Trophoblast cell (in vitro differentiated cells and primary cell): ENCODE data around the gene CHAF1A.

Experiments
- DNase-seq, 2 donors: peaks; one replicate each; pipeline ENCODE4 v3.0.0-alpha.2; 2016
- H2AFZ ChIP-seq: 2 replicates; pipeline ENCODE4 v1.6.1; 2013; ENCODE audit warnings: low read length, moderate library complexity, mild to moderate bottlenecking; ENCODE audit not compliant: insufficient read depth, poor library complexity
- H2AK5ac ChIP-seq: 2 replicates; pipeline ENCODE4 v1.6.1; 2013; ENCODE audit warnings: mild to moderate bottlenecking, low read length
- H2BK120ac ChIP-seq: 2 replicates; pipeline ENCODE4 v1.6.1; 2013; ENCODE audit warnings: low read length, mild to moderate bottlenecking, moderate library complexity; ENCODE audit not compliant: insufficient read depth, poor library complexity
- H2BK12ac ChIP-seq: 2 replicates; pipeline ENCODE4 v1.6.1; 2013; ENCODE audit warnings: mild to moderate bottlenecking, low read length, moderate library complexity
- H2BK5ac ChIP-seq: 2 replicates; pipeline ENCODE4 v1.6.1; 2013; ENCODE audit warnings: low read length, low read depth, moderate library complexity, mild to moderate bottlenecking; ENCODE audit not compliant: poor library complexity
- H3K14ac ChIP-seq: 2 replicates; pipeline ENCODE4 v1.6.1; 2013; ENCODE audit warnings: mild to moderate bottlenecking, low read length
- H3K18ac ChIP-seq: 2 replicates; pipeline ENCODE4 v1.6.1; 2013; ENCODE audit warnings: mild to moderate bottlenecking, low read length
- H3K23ac ChIP-seq: 2 replicates; pipeline ENCODE4 v1.6.1; 2013; ENCODE audit warnings: low read length
- H3K27ac ChIP-seq: 2 replicates; pipeline ENCODE4 v1.5.1; 2013; ENCODE audit warnings: low read depth, mild to moderate bottlenecking, inconsistent platforms, low read length, moderate library complexity
- H3K27me3 ChIP-seq: 2 replicates; pipeline ENCODE4 v1.6.1; 2013; ENCODE audit warnings: inconsistent platforms, mild to moderate bottlenecking, low read length, moderate library complexity; ENCODE audit not compliant: insufficient read depth
- H3K36me3 ChIP-seq, 2 experiments: 1 replicate in 1 of 2; 2 replicates in 1 of 2; pipeline ENCODE4 v1.6.1; 2013; ENCODE audit warnings: low read length in 2 of 2, mild to moderate bottlenecking in 2 of 2, moderate library complexity in 1 of 2; ENCODE audit not compliant: insufficient read depth in 2 of 2, control insufficient read depth in 1 of 2
- H3K4ac ChIP-seq: 2 replicates; pipeline ENCODE4 v1.6.1; 2013; ENCODE audit warnings: low read depth, mild to moderate bottlenecking, low read length, moderate library complexity
- H3K4me1 ChIP-seq, 2 experiments: 1 replicate in 1 of 2; 2 replicates in 1 of 2; pipeline ENCODE4 v1.6.1; 2013; ENCODE audit warnings: low read length in 2 of 2, mild to moderate bottlenecking in 2 of 2, moderate library complexity in 1 of 2; ENCODE audit not compliant: insufficient read depth in 2 of 2, control insufficient read depth in 1 of 2
- H3K4me2 ChIP-seq: 2 replicates; pipeline ENCODE4 v1.6.1; 2013; ENCODE audit warnings: inconsistent platforms, mild to moderate bottlenecking, low read length, moderate library complexity
- H3K4me3 ChIP-seq: 2 replicates; pipeline ENCODE4 v1.5.1; 2013; ENCODE audit warnings: mild to moderate bottlenecking, low read depth, low read length, inconsistent platforms
- H3K79me1 ChIP-seq: one replicate; pipeline ENCODE4 v1.6.1; 2013; ENCODE audit warnings: low read length
- H3K79me2 ChIP-seq: 2 replicates; pipeline ENCODE4 v1.6.1; 2013; ENCODE audit warnings: low read length, mild to moderate bottlenecking; ENCODE audit not compliant: control insufficient read depth, insufficient read depth, poor library complexity
- H3K9ac ChIP-seq: 2 replicates; pipeline ENCODE4 v1.6.1; 2013; ENCODE audit warnings: mild to moderate bottlenecking, low read length
- H3K9me3 ChIP-seq: 2 replicates; pipeline ENCODE4 v1.6.1; 2013; ENCODE audit warnings: low read depth, mild to moderate bottlenecking, control low read depth, inconsistent platforms, low read length; ENCODE audit not compliant: insufficient read depth
- H4K12ac ChIP-seq: 2 replicates; pipeline ENCODE4 v1.6.1; 2013; ENCODE audit warnings: low read depth, mild to moderate bottlenecking, low read length, moderate library complexity
- H4K8ac ChIP-seq: 2 replicates; pipeline ENCODE4 v1.6.1; 2013; ENCODE audit warnings: low read depth, mild to moderate bottlenecking, low read length, moderate library complexity
- H4K91ac ChIP-seq: one replicate; pipeline ENCODE4 v1.6.1; 2013; ENCODE audit warnings: low read depth, mild to moderate bottlenecking, low read length, moderate library complexity
- WGBS: extraction: QIAGEN DNeasy Blood & Tissue Kit; methylation state at CpG from one replicate; pipeline ENCODE4 v1.1.7; 2013; ENCODE audit warnings: missing lambda C conversion rate; ENCODE audit not compliant: insufficient read length, insufficient coverage; ENCODE audit errors: extremely low coverage; 5-methylcytosine and 5-hydroxymethylcytosine counted together

Gene CHAF1A

GRCh38 chr19:4449022-4449638 is 46.7 kb downstream of the CHAF1A start:
- Histone ChIP-seq H2BK5ac (no peak overlapping the region), H4K91ac (no peak overlapping the region), H2BK12ac (no peak overlapping the region), H3K14ac (no peak overlapping the region), H3K79me1 (no peaks in the 10 kb centered on the region), H2BK120ac (no peak overlapping the region), H3K27ac (no peak overlapping the region), H4K12ac (no peak overlapping the region), H3K9ac (no peak overlapping the region), H3K4me2 (no peak overlapping the region), H2AFZ (no peak overlapping the region), H3K36me3 (peaks cover 73 to 74% of the 10 kb centered on the region in 2 experiments), H3K4me3 (no peak overlapping the region), H3K4ac (no peak overlapping the region), H3K4me1 (no peaks in the 10 kb centered on the region), H4K8ac (no peak overlapping the region), H3K18ac (no peak overlapping the region), H3K27me3 (no peaks in the 10 kb centered on the region), H2AK5ac (no peak overlapping the region), H3K79me2 (no peaks in the 10 kb centered on the region), H3K23ac (no peak overlapping the region), H3K9me3 (no peaks in the 10 kb centered on the region)
- no peak for DNase-seq
- WGBS, result no CpG with 5 or more reads among the region's 24 CpGs

- Histone ChIP-seq H2BK5ac (no peak overlapping the region), H3K14ac (no peak overlapping the region), H3K36me3 (peaks cover 68 to 69% of the 10 kb centered on the region in 2 experiments), H4K12ac (no peak overlapping the region), H4K8ac (no peak overlapping the region), H3K27me3 (no peaks in the 10 kb centered on the region), H3K9me3 (no peaks in the 10 kb centered on the region), H3K18ac (no peak overlapping the region), H2AFZ (no peak overlapping the region), H3K27ac (no peak overlapping the region), H3K4me3 (no peak overlapping the region), H2BK120ac (no peak overlapping the region), H3K79me2 (no peaks in the 10 kb centered on the region), H3K4me2 (no peak overlapping the region), H3K23ac (no peak overlapping the region), H3K79me1 (no peaks in the 10 kb centered on the region), H3K4me1 (no peaks in the 10 kb centered on the region), H3K4ac (no peak overlapping the region), H3K9ac (no peak overlapping the region), H2BK12ac (no peak overlapping the region), H2AK5ac (no peak overlapping the region), H4K91ac (no peak overlapping the region)
- WGBS, result no CpG with 5 or more reads among the region's 9 CpGs
- no peak for DNase-seq
These were observed 47.2 kb downstream of the CHAF1A start for GRCh38 chr19:4449639-4450028.

- no peak overlapping the region for H3K14ac ChIP-seq
- H3K9ac ChIP-seq, result no peak overlapping the region
- DNase-seq, result no peak
- no peak overlapping the region for H3K23ac ChIP-seq
- H2BK5ac ChIP-seq, result no peak overlapping the region
- no peaks in the 10 kb centered on the region for H3K27me3 ChIP-seq
- no peak overlapping the region for H2BK120ac ChIP-seq
- no peak overlapping the region for H3K18ac ChIP-seq
- no CpG with 5 or more reads among the region's 24 CpGs for WGBS
- no peak overlapping the region for H3K27ac ChIP-seq
- peaks cover 4% of the 10 kb centered on the region for H3K79me1 ChIP-seq
- H4K12ac ChIP-seq, result no peak overlapping the region
- peaks cover 3 to 8% of the 10 kb centered on the region in 2 experiments for H3K4me1 ChIP-seq
- H2BK12ac ChIP-seq, result no peak overlapping the region
- H3K9me3 ChIP-seq, result no peaks in the 10 kb centered on the region
- H3K4me2 ChIP-seq, result no peak overlapping the region
- no peak overlapping the region for H2AK5ac ChIP-seq
- no peak overlapping the region for H3K4ac ChIP-seq
- H3K4me3 ChIP-seq, result no peak overlapping the region
- peaks cover 41 to 42% of the 10 kb centered on the region in 2 experiments for H3K36me3 ChIP-seq
- no peak overlapping the region for H4K91ac ChIP-seq
- H2AFZ ChIP-seq, result no peak overlapping the region
- peaks cover 6% of the 10 kb centered on the region for H3K79me2 ChIP-seq
- no peak overlapping the region for H4K8ac ChIP-seq
These were observed 50.0 kb downstream of the CHAF1A start for GRCh38 chr19:4452230-4452990.

GRCh38 chr19:4453232-4454179 is 51.1 kb downstream of the CHAF1A start:
- H2BK5ac ChIP-seq, result no peak overlapping the region
- no CpG with 5 or more reads among the region's 34 CpGs for WGBS
- no peak overlapping the region for H3K4ac ChIP-seq

More at GRCh38 chr19:4453232-4454179, 51.1 kb downstream of the CHAF1A start:
- H3K36me3 ChIP-seq, result peaks cover 30 to 31% of the 10 kb centered on the region in 2 experiments
- H3K4me1 ChIP-seq, result peaks cover 3 to 8% of the 10 kb centered on the region in 2 experiments
- no peak overlapping the region for H3K4me3 ChIP-seq
- H3K27ac ChIP-seq, result no peak overlapping the region
- H2AFZ ChIP-seq, result no peak overlapping the region
- no peak overlapping the region for H2BK12ac ChIP-seq
- H4K91ac ChIP-seq, result no peak overlapping the region
- no peak overlapping the region for H2AK5ac ChIP-seq
- no peaks in the 10 kb centered on the region for H3K9me3 ChIP-seq
- no peak overlapping the region for H4K8ac ChIP-seq
- no peak overlapping the region for H3K9ac ChIP-seq
- no peak overlapping the region for H3K4me2 ChIP-seq
- H3K79me2 ChIP-seq, result peaks cover 7% of the 10 kb centered on the region
- no peaks in the 10 kb centered on the region for H3K27me3 ChIP-seq
- H3K18ac ChIP-seq, result no peak overlapping the region
- H4K12ac ChIP-seq, result no peak overlapping the region
- peaks cover 5% of the 10 kb centered on the region for H3K79me1 ChIP-seq
- no peak overlapping the region for H3K23ac ChIP-seq
- no peak overlapping the region for H3K14ac ChIP-seq
- DNase-seq, result no peak
- no peak overlapping the region for H2BK120ac ChIP-seq
